Tibial artery (tissue), 4 donors: ENCODE measurements around the gene RELCH.

Experiments
- DNase-seq, 2 donors: peaks; one replicate each; pipeline ENCODE4 v3.0.0-alpha.2; 2019
- H3K27ac ChIP-seq, 2 donors: fragments of 200-600 bp; sonication (generic) in 1 of 2; 1 replicate in 1 of 2; 2 replicates in 1 of 2; pipeline ENCODE4 v1.5.1; 2018 to 2019; ENCODE audit warnings: mild to moderate bottlenecking in 1 of 2
- H3K27me3 ChIP-seq, 2 donors: fragments of 200-600 bp; sonication (generic) in 1 of 2; one replicate each; pipeline versions ENCODE4 v1.5.1 to v1.6.0; 2016 to 2019
- H3K36me3 ChIP-seq, 3 donors: fragments of 200-600 bp; sonication (generic) in 2 of 3; one replicate each; pipeline ENCODE4 v1.5.1; 2016 to 2019; ENCODE audit warnings: mild to moderate bottlenecking in 2 of 3
- H3K4me1 ChIP-seq, 4 donors: fragments of 200-600 bp; sonication (generic) in 2 of 4; 1 replicate in 3 of 4; 2 replicates in 1 of 4; pipeline ENCODE4 v1.5.1; 2016 to 2019
- H3K4me3 ChIP-seq, 2 donors: fragments of 200-600 bp; sonication (generic) in 1 of 2; 1 replicate in 1 of 2; 2 replicates in 1 of 2; pipeline ENCODE4 v1.5.1; 2018 to 2019; ENCODE audit warnings: mild to moderate bottlenecking in 2 of 2
- H3K9me3 ChIP-seq, 3 donors: fragments of 200-600 bp; sonication (generic) in 1 of 3; one replicate each; pipeline ENCODE4 v1.5.1; 2016 to 2019
- CTCF ChIP-seq, 2 experiments: fragments of 200-600 bp in 1 of 2; fragments of 450-650 bp in 1 of 2; IDR thresholded peaks; one replicate each; pipeline ENCODE4 v1.5.1; 2017 to 2019; ENCODE audit warnings: antibody characterized with exemption in 2 of 2, mild to moderate bottlenecking in 1 of 2, moderate library complexity in 1 of 2
- intact Hi-C: fragments of 100-400 bp; cut with DNase I; formaldehyde crosslinking; loops from one replicate; pipeline ENCODE4 v1.15.0; 2023; ENCODE audit warnings: low total_unique reads

RELCH gene

GRCh38 chr18:62288665-62289008 lies 101.6 kb downstream of the RELCH start:
- H3K9me3 ChIP-seq: no peaks in the 10 kb centered on the region
- no peak for DNase-seq
- no peak overlapping the region for H3K27ac ChIP-seq
- no peak overlapping the region for H3K4me3 ChIP-seq
- H3K36me3 ChIP-seq: peaks cover 27 to 30% (median 29%) of the 10 kb centered on the region in 3 donors
- TF ChIP-seq CTCF (IDR thresholded peaks at IDR 0.05): no peak
- intact Hi-C loops: loop anchor here (10.0 kb wide), 1 partner anchor 116 kb away; no protein-coding TSS in a partner anchor
- H3K27me3 ChIP-seq: no peaks in the 10 kb centered on the region
- peaks cover 0 to 9% (median 2%) of the 10 kb centered on the region in 4 donors for H3K4me1 ChIP-seq

GRCh38 chr18:62289047-62289446 lies 102.0 kb downstream of the RELCH start:
- DNase-seq: no peak
- TF ChIP-seq CTCF (IDR thresholded peaks at IDR 0.05): no peak
- no peak overlapping the region for H3K4me3 ChIP-seq
- no peaks in the 10 kb centered on the region for H3K9me3 ChIP-seq
- H3K27ac ChIP-seq: no peak overlapping the region
- H3K27me3 ChIP-seq: no peaks in the 10 kb centered on the region
- H3K4me1 ChIP-seq: peaks cover 0 to 9% (median 2%) of the 10 kb centered on the region in 4 donors
- intact Hi-C loops: loop anchor here (10.0 kb wide), 1 partner anchor 116 kb away; no protein-coding TSS in a partner anchor
- H3K36me3 ChIP-seq: peaks cover 27 to 30% (median 27%) of the 10 kb centered on the region in 3 donors

- no peak for TF ChIP-seq CTCF (IDR thresholded peaks at IDR 0.05)
- intact Hi-C loops: no loop called here
- H3K27ac ChIP-seq: no peak overlapping the region
- no peak for DNase-seq
- no peaks in the 10 kb centered on the region for H3K4me1 ChIP-seq
- no peak overlapping the region for H3K4me3 ChIP-seq
- no peaks in the 10 kb centered on the region for H3K27me3 ChIP-seq
- H3K9me3 ChIP-seq: no peaks in the 10 kb centered on the region
- H3K36me3 ChIP-seq: peaks cover 25 to 32% (median 27%) of the 10 kb centered on the region in 3 donors
These were observed 107.0 kb downstream of the RELCH start for GRCh38 chr18:62294073-62294472.

- Histone ChIP-seq H3K4me1 (no peaks in the 10 kb centered on the region), H3K9me3 (no peaks in the 10 kb centered on the region), H3K27me3 (no peaks in the 10 kb centered on the region), H3K27ac (no peak overlapping the region), H3K4me3 (no peak overlapping the region), H3K36me3 (peaks cover 26 to 60% (median 51%) of the 10 kb centered on the region in 3 donors)
- DNase-seq: no peak
- intact Hi-C loops: no loop called here
- no peak for TF ChIP-seq CTCF (IDR thresholded peaks at IDR 0.05)
These were observed 113.4 kb downstream of the RELCH start for GRCh38 chr18:62300359-62300963.

GRCh38 chr18:62301322-62301721 lies 114.3 kb downstream of the RELCH start:
- no peak for TF ChIP-seq CTCF (IDR thresholded peaks at IDR 0.05)
- DNase-seq: no peak
- Histone ChIP-seq H3K4me3 (no peak overlapping the region), H3K4me1 (no peaks in the 10 kb centered on the region), H3K36me3 (peaks cover 26 to 61% (median 51%) of the 10 kb centered on the region in 3 donors), H3K27me3 (no peaks in the 10 kb centered on the region), H3K9me3 (no peaks in the 10 kb centered on the region), H3K27ac (no peak overlapping the region)
- intact Hi-C loops: no loop called here
